H9 (cell line): Measurements from ENCODE around the gene GABRB1. TPM values are rescaled to one million over a fixed set of nuclear protein-coding genes. Genes with fewer than 3 reads are reported as not detected.

Experiments
- DNase-seq: peaks from one replicate; pipeline ENCODE4 v3.0.0-alpha.2; 2017
- H2AFZ ChIP-seq: one replicate; pipeline ENCODE4 v1.6.1; 2013; ENCODE audit warnings: mild to moderate bottlenecking, low read length, control low read depth, moderate library complexity
- H2AK5ac ChIP-seq: 2 replicates; pipeline ENCODE4 v1.6.1; 2013; ENCODE audit warnings: low read length, control low read depth, mixed read lengths; ENCODE audit not compliant: insufficient read length
- H2BK120ac ChIP-seq: one replicate; pipeline ENCODE4 v1.6.1; 2013; ENCODE audit warnings: low read depth, mild to moderate bottlenecking, low read length, control low read depth, inconsistent platforms; ENCODE audit not compliant: poor library complexity, severe bottlenecking
- H2BK12ac ChIP-seq: 2 replicates; pipeline ENCODE4 v1.6.1; 2013; ENCODE audit warnings: low read length, control low read depth, mixed read lengths, low read depth; ENCODE audit not compliant: insufficient read length
- H2BK15ac ChIP-seq: 2 replicates; pipeline ENCODE4 v1.6.1; 2013; ENCODE audit warnings: low read depth, low read length, control low read depth
- H2BK20ac ChIP-seq: one replicate; pipeline ENCODE4 v1.6.1; 2013; ENCODE audit warnings: low read depth, mild to moderate bottlenecking, low read length, control low read depth, inconsistent platforms; ENCODE audit not compliant: poor library complexity, severe bottlenecking
- H2BK5ac ChIP-seq: 2 replicates; pipeline ENCODE4 v1.6.1; 2013; ENCODE audit warnings: low read length, control low read depth, mixed read lengths; ENCODE audit not compliant: insufficient read length
- H3K14ac ChIP-seq: 2 replicates; pipeline ENCODE4 v1.6.1; 2013; ENCODE audit warnings: low read length, control low read depth; ENCODE audit not compliant: insufficient read depth
- H3K18ac ChIP-seq: 2 replicates; pipeline ENCODE4 v1.6.1; 2013; ENCODE audit warnings: low read depth, mild to moderate bottlenecking, mixed read lengths, low read length, control low read depth; ENCODE audit not compliant: insufficient read length
- H3K23ac ChIP-seq: 2 replicates; pipeline ENCODE4 v1.6.1; 2013; ENCODE audit warnings: low read length, control low read depth, mixed read lengths, low read depth; ENCODE audit not compliant: insufficient read length
- H3K23me2 ChIP-seq: 2 replicates; pipeline ENCODE4 v1.6.1; 2013; ENCODE audit warnings: low read depth, mild to moderate bottlenecking, mixed read lengths, low read length, control low read depth; ENCODE audit not compliant: insufficient read length, poor library complexity, severe bottlenecking
- H3K27ac ChIP-seq: 2 replicates; pipeline ENCODE4 v1.5.1; 2013; ENCODE audit warnings: low read length, control low read depth, mixed read lengths, low read depth; ENCODE audit not compliant: insufficient read length
- H3K27me3 ChIP-seq: 2 replicates; pipeline ENCODE4 v1.6.1; 2013; ENCODE audit warnings: low read length, control low read depth, inconsistent platforms; ENCODE audit not compliant: insufficient read depth
- H3K4ac ChIP-seq: 2 replicates; pipeline ENCODE4 v1.6.1; 2013; ENCODE audit warnings: low read depth, mild to moderate bottlenecking, control low read depth, inconsistent platforms, low read length, moderate library complexity
- H3K4me1 ChIP-seq: 2 replicates; pipeline ENCODE4 v1.6.1; 2013; ENCODE audit warnings: low read length, control low read depth, inconsistent platforms; ENCODE audit not compliant: insufficient read depth
- H3K4me2 ChIP-seq: 2 replicates; pipeline ENCODE4 v1.6.1; 2013; ENCODE audit warnings: low read length, control low read depth, mixed read lengths; ENCODE audit not compliant: insufficient read length, insufficient read depth
- H3K56ac ChIP-seq: 2 replicates; pipeline ENCODE4 v1.6.1; 2013; ENCODE audit warnings: low read depth, mild to moderate bottlenecking, mixed read lengths, low read length, control low read depth; ENCODE audit not compliant: insufficient read length
- H3K79me1 ChIP-seq: 2 replicates; pipeline ENCODE4 v1.6.1; 2013; ENCODE audit warnings: low read depth, mild to moderate bottlenecking, moderate library complexity, low read length, control low read depth, inconsistent platforms; ENCODE audit not compliant: insufficient read depth, poor library complexity, severe bottlenecking
- H3K79me2 ChIP-seq: 2 replicates; pipeline ENCODE4 v1.6.1; 2013; ENCODE audit warnings: low read length, control low read depth, inconsistent platforms; ENCODE audit not compliant: insufficient read depth
- H3K9ac ChIP-seq: 2 replicates; pipeline ENCODE4 v1.6.1; 2013; ENCODE audit warnings: low read length, control low read depth, mixed read lengths; ENCODE audit not compliant: insufficient read length; ENCODE audit errors: extremely low read depth
- H3K9me3 ChIP-seq: one replicate; pipeline ENCODE4 v1.6.1; 2013; ENCODE audit warnings: low read depth, low read length, inconsistent platforms; ENCODE audit not compliant: control insufficient read depth
- H3T11ph ChIP-seq: one replicate; pipeline ENCODE4 v1.6.1; 2013; ENCODE audit warnings: mild to moderate bottlenecking, low read length, control low read depth, inconsistent platforms
- H4K20me1 ChIP-seq: one replicate; pipeline ENCODE4 v1.6.1; 2013; ENCODE audit not compliant: control insufficient read depth, insufficient read length, insufficient read depth
- H4K5ac ChIP-seq: 2 replicates; pipeline ENCODE4 v1.6.1; 2013; ENCODE audit warnings: low read depth, mild to moderate bottlenecking, mixed read lengths, low read length, control low read depth; ENCODE audit not compliant: insufficient read length
- H4K8ac ChIP-seq: replicated peaks from 2 replicates; pipeline ENCODE4 v1.6.1; 2013; ENCODE audit warnings: low read length, control low read depth, mixed read lengths, low read depth; ENCODE audit not compliant: insufficient read length
- H4K91ac ChIP-seq: 2 replicates; pipeline ENCODE4 v1.6.1; 2013; ENCODE audit warnings: low read depth, mild to moderate bottlenecking, moderate library complexity, mixed read lengths, low read length, control low read depth; ENCODE audit not compliant: insufficient read length
- H3K27ac Mint-ChIP-seq, 3 experiments: 2 replicates in 2 of 3; 3 replicates in 1 of 3; pipeline ENCODE4 v1.8.0; 2020 to 2021; ENCODE audit warnings: mixed read lengths in 3 of 3, mild to moderate bottlenecking in 1 of 3, moderate library complexity in 1 of 3
- H3K27me3 Mint-ChIP-seq: 2 replicates; pipeline ENCODE4 v1.8.0; 2021; ENCODE audit warnings: low read depth, mild to moderate bottlenecking, moderate library complexity, mixed read lengths
- H3K36me3 Mint-ChIP-seq, 3 experiments: 2 replicates in 2 of 3; 3 replicates in 1 of 3; pipeline ENCODE4 v1.8.0; 2020 to 2021; ENCODE audit warnings: low read depth in 3 of 3, mixed read lengths in 3 of 3; ENCODE audit not compliant: insufficient read depth in 1 of 3
- H3K4me1 Mint-ChIP-seq, 2 experiments: 2 replicates each; pipeline ENCODE4 v1.8.0; 2020; ENCODE audit warnings: mixed read lengths in 2 of 2
- H3K4me3 Mint-ChIP-seq, 2 experiments: 2 replicates in 1 of 2; 3 replicates in 1 of 2; pipeline ENCODE4 v1.8.0; 2020 to 2021; ENCODE audit warnings: mild to moderate bottlenecking in 2 of 2, mixed read lengths in 2 of 2, moderate library complexity in 1 of 2
- H3K9me3 Mint-ChIP-seq, 2 experiments: 2 replicates in 1 of 2; 3 replicates in 1 of 2; pipeline ENCODE4 v1.8.0; 2020; ENCODE audit warnings: mild to moderate bottlenecking in 2 of 2, mixed read lengths in 2 of 2, moderate library complexity in 1 of 2
- WGBS: extraction: QIAGEN DNeasy Blood & Tissue Kit; methylation state at CpG from one replicate; pipeline ENCODE4 v1.1.7; 2013; ENCODE audit warnings: missing lambda C conversion rate, low lambda C conversion rate, mixed read lengths; ENCODE audit not compliant: insufficient read length; ENCODE audit errors: extremely low coverage; 5-methylcytosine and 5-hydroxymethylcytosine counted together
- total RNA-seq: library from RNA; stranded (reverse); gene quantifications from 2 replicates; pipeline ENCODE4 v1.2.1, GENCODE V29; 2021
- TF ChIP-seq, protein P1 (sequence below): fragments of 200-600 bp; sonication (generic); conservative IDR thresholded peaks from 3 replicates; pipeline ENCODE4 v1.8.0; 2021; ENCODE audit warnings: antibody characterized with exemption, mild to moderate bottlenecking

Gene GABRB1
- total RNA-seq, 1 experiment from 2014 or later = 0.39 TPM

DNA sequence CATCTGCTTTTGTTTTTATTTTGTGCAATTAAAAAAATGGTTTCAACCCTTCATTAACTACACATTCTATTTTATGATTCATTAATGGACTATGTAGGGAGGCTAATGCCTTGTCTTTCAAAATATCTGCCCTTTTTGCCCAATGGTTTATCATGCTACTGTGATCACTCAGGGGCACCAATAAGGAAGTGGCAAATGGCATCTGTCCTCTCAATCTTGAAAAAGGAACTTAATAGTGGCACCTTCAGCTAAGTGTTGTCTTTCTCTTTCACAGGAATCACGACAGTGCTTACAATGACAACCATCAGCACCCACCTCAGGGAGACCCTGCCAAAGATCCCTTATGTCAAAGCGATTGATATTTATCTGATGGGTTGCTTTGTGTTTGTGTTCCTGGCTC is 375.0 kb downstream of the GABRB1 start:
- Histone ChIP-seq H3K9ac (no peak overlapping the region), H3K56ac (no peak overlapping the region)

More for the DNA sequence above, 375.0 kb downstream of the GABRB1 start:
- Histone ChIP-seq H3K14ac (no peak overlapping the region), H4K91ac (no peak overlapping the region), H3K79me1 (no peaks in the 10 kb centered on the region), H3K9me3 (no peaks in the 10 kb centered on the region), H2AFZ (no peak overlapping the region), H2BK5ac (no peak overlapping the region), H3K4me1 (no peaks in the 10 kb centered on the region), H2AK5ac (no peak overlapping the region), H4K20me1 (no peaks in the 10 kb centered on the region), H3K23ac (no peak overlapping the region), H3K4me2 (no peak overlapping the region), H2BK12ac (no peak overlapping the region), H4K8ac (no peak overlapping the region), H2BK15ac (no peak overlapping the region), H2BK20ac (no peak overlapping the region), H3K23me2 (no peaks in the 10 kb centered on the region), H3K79me2 (no peaks in the 10 kb centered on the region), H3K4ac (no peak overlapping the region), H4K5ac (no peak overlapping the region), H2BK120ac (no peak overlapping the region), H3T11ph (no peak overlapping the region), H3K27ac (no peak overlapping the region), H3K27me3 (no peaks in the 10 kb centered on the region), H3K18ac (no peak overlapping the region)
- no peaks in the 10 kb centered on the region for H3K36me3 Mint-ChIP-seq
- no peak for DNase-seq
- H3K4me3 Mint-ChIP-seq = no peak overlapping the region
- no peaks in the 10 kb centered on the region for H3K9me3 Mint-ChIP-seq
- 0 out of 4 replicates have a peak, but pooled peaks cover 3 to 4% of the 10 kb centered on the region in 2 experiments for H3K4me1 Mint-ChIP-seq
- H3K27me3 Mint-ChIP-seq = no peaks in the 10 kb centered on the region
- no CpG with 5 or more reads among the region's 2 CpGs for WGBS
- H3K27ac Mint-ChIP-seq = no peak overlapping the region
- TF ChIP-seq, protein P1, sequence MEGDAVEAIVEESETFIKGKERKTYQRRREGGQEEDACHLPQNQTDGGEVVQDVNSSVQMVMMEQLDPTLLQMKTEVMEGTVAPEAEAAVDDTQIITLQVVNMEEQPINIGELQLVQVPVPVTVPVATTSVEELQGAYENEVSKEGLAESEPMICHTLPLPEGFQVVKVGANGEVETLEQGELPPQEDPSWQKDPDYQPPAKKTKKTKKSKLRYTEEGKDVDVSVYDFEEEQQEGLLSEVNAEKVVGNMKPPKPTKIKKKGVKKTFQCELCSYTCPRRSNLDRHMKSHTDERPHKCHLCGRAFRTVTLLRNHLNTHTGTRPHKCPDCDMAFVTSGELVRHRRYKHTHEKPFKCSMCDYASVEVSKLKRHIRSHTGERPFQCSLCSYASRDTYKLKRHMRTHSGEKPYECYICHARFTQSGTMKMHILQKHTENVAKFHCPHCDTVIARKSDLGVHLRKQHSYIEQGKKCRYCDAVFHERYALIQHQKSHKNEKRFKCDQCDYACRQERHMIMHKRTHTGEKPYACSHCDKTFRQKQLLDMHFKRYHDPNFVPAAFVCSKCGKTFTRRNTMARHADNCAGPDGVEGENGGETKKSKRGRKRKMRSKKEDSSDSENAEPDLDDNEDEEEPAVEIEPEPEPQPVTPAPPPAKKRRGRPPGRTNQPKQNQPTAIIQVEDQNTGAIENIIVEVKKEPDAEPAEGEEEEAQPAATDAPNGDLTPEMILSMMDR = no peak
